AG09319 (cell line): ENCODE measurements around the gene ODAM.
"Not testable (repeated sequence)": the region's sequence is repeated elsewhere in the genome, so short reads cannot be mapped to it uniquely, and the experiment has no call there.

Experiments
- DNase-seq: peaks from one replicate; pipeline ENCODE4 v3.0.0-alpha.2; 2010; ENCODE audit warnings: low read depth; ENCODE audit errors: extremely low read depth
- CTCF ChIP-seq: IDR thresholded peaks from 2 replicates; pipeline ENCODE4 v1.5.1; 2011; ENCODE audit warnings: low read depth, mild to moderate bottlenecking, inconsistent platforms, low read length, moderate library complexity

Gene ODAM

GRCh38 chr4:70191647-70192046 is 3.9 kb upstream of the ODAM start:
- no peak for DNase-seq

GRCh38 chr4:70192895-70193294 is 2.6 kb upstream of the ODAM start:
- TF ChIP-seq CTCF: no peak
- no peak for DNase-seq

More at GRCh38 chr4:70191647-70192046, 3.9 kb upstream of the ODAM start:
- no peak for TF ChIP-seq CTCF

GRCh38 chr4:70196857-70197256 is 1.3 kb downstream of the ODAM start:
- no peak for DNase-seq
- no peak for TF ChIP-seq CTCF

- TF ChIP-seq CTCF: no peak
- no peak for DNase-seq
These were observed 2.3 kb downstream of the ODAM start for GRCh38 chr4:70197842-70198241.

- TF ChIP-seq CTCF: no peak
- no peak for DNase-seq
These were observed 8.1 kb downstream of the ODAM start for GRCh38 chr4:70203601-70204000.

GRCh38 chr4:70212752-70213151 is 17.2 kb downstream of the ODAM start:
- not testable (repeated sequence) for DNase-seq

- DNase-seq: not testable (repeated sequence)
These were observed 20.6 kb downstream of the ODAM start for GRCh38 chr4:70216109-70216508.

GRCh38 chr4:70216550-70216949 is 21.0 kb downstream of the ODAM start:
- DNase-seq: not testable (repeated sequence)

GRCh38 chr4:70221389-70221788 is 25.9 kb downstream of the ODAM start:
- DNase-seq: not testable (repeated sequence)

GRCh38 chr4:70221818-70222217 is 26.3 kb downstream of the ODAM start:
- DNase-seq: not testable (repeated sequence)

- no peak for DNase-seq
- TF ChIP-seq CTCF: no peak
These were observed 30.3 kb downstream of the ODAM start, which contains the start of gene FDCSP for GRCh38 chr4:70225824-70226223. Gene FDCSP (plus strand): TSS chr4:70226124. CDS start chr4:70231195, 5,071 bp downstream.
